Measurements from ENCODE around the gene SYNPR. TPM values are rescaled to one million over a fixed set of nuclear protein-coding genes. Genes with fewer than 3 reads are reported as not detected.

Gene SYNPR
- total RNA-seq, 1 donor from 2014 or later = not detected

DNA sequence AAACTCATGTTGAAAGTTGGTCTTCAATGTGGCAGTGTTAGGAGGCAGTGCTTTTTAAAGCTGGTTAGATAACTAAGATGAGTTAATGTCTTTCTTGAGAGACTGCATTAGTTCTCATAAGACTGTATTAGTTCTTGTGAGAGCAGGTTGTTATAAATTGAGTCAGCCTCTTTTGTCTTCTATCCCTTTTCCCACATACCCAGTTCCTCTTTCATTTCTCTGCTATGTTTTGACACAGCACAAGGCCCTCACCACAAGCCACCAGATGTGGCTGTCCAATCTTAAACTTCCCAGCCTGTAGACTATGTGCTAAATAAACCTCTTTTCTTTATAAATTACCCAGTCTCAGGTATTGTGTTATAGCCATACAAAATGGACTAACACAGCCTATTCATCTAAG is 279.8 kb downstream of the SYNPR start:
- Mint-ChIP-seq H3K36me3 (ENCODE audit: low read depth) (no peaks in the 10 kb centered on the region), H3K27me3 (ENCODE audit: low read depth) (no peaks in the 10 kb centered on the region), H3K27ac (ENCODE audit: unreplicated experiment) (no peak overlapping the region), H3K4me1 (no peaks in the 10 kb centered on the region), H3K9me3 (peaks cover 3% of the 10 kb centered on the region), H3K4me3 (no peak overlapping the region)
- DNase-seq (ENCODE audit: low read depth, low spot score) = no peak
- TF ChIP-seq, protein P1, sequence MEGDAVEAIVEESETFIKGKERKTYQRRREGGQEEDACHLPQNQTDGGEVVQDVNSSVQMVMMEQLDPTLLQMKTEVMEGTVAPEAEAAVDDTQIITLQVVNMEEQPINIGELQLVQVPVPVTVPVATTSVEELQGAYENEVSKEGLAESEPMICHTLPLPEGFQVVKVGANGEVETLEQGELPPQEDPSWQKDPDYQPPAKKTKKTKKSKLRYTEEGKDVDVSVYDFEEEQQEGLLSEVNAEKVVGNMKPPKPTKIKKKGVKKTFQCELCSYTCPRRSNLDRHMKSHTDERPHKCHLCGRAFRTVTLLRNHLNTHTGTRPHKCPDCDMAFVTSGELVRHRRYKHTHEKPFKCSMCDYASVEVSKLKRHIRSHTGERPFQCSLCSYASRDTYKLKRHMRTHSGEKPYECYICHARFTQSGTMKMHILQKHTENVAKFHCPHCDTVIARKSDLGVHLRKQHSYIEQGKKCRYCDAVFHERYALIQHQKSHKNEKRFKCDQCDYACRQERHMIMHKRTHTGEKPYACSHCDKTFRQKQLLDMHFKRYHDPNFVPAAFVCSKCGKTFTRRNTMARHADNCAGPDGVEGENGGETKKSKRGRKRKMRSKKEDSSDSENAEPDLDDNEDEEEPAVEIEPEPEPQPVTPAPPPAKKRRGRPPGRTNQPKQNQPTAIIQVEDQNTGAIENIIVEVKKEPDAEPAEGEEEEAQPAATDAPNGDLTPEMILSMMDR (conservative IDR thresholded peaks at IDR 0.05) = no peak

DNA sequence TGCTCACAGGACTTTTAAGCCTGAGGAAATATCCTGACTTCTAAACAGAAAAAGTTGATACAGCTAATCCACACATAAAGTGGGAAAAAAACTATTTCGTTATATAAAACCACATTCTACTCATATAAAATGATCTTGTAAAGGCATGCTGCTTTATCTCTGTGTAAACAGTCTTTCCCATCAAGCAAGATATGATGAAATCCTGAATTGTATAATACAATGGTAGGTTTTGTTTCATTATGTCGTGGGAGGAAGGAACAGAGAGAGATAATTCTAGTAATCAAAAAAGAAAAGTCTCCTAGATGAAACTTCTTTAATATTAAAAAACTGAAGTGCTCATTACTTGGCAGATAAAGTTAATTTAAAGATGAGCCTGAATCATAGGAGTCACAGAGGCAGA is 281.8 kb downstream of the SYNPR start:
- H3K9me3 Mint-ChIP-seq = no peaks in the 10 kb centered on the region
- H3K27me3 Mint-ChIP-seq (ENCODE audit: low read depth) = no peaks in the 10 kb centered on the region
- H3K4me1 Mint-ChIP-seq = no peaks in the 10 kb centered on the region
- no peak for DNase-seq (ENCODE audit: low read depth, low spot score)
- H3K4me3 Mint-ChIP-seq = no peak overlapping the region
- H3K27ac Mint-ChIP-seq (ENCODE audit: unreplicated experiment) = no peak overlapping the region
- TF ChIP-seq, protein P1 (conservative IDR thresholded peaks at IDR 0.05) = no peak
- no peaks in the 10 kb centered on the region for H3K36me3 Mint-ChIP-seq (ENCODE audit: low read depth)

DNA sequence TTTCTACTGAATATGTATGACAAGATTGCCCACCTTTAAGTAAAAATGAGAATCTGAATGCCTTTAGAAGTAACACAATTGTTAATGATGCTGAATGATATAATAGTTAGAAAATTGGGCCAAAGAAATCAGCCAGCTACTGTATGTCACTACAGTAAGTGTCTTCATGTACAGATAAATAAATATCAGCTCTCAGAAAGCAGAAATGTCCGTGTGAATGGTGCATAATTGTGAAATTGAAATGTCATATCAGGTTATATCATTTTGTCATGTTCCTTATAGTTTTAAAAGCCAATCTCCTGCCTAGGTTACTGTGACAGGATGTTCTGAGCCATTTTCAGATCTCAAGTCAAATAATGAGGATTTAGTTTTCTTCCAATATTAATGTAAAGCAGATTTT is 283.8 kb downstream of the SYNPR start:
- Mint-ChIP-seq H3K4me3 (no peak overlapping the region), H3K9me3 (no peaks in the 10 kb centered on the region), H3K36me3 (ENCODE audit: low read depth) (no peaks in the 10 kb centered on the region), H3K27me3 (ENCODE audit: low read depth) (no peaks in the 10 kb centered on the region), H3K4me1 (no peaks in the 10 kb centered on the region), H3K27ac (ENCODE audit: unreplicated experiment) (no peak overlapping the region)
- no peak for DNase-seq (ENCODE audit: low read depth, low spot score)
- TF ChIP-seq, protein P1 (conservative IDR thresholded peaks at IDR 0.05) = no peak

DNA sequence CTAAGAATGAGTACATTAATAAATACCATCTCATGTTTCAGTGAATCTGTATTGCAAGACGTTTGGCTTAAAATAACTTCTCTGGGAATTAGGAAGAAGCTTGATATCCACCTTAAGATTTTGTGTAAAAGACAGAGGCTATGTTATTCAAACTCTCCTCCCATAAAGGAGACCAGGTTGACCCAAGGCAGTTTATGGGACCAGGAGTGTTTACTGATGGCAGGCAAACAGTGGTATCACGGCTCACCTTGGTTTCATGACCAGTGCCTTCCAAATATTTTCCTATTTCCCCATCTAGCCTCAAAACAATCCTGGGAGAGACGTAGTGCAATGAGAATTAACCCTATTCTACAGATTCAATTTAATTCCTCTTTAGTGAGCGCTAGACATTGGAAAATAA is 284.2 kb downstream of the SYNPR start:
- Mint-ChIP-seq H3K4me3 (no peak overlapping the region), H3K27ac (ENCODE audit: unreplicated experiment) (no peak overlapping the region)
- no peak for DNase-seq (ENCODE audit: low read depth, low spot score)

DNA sequence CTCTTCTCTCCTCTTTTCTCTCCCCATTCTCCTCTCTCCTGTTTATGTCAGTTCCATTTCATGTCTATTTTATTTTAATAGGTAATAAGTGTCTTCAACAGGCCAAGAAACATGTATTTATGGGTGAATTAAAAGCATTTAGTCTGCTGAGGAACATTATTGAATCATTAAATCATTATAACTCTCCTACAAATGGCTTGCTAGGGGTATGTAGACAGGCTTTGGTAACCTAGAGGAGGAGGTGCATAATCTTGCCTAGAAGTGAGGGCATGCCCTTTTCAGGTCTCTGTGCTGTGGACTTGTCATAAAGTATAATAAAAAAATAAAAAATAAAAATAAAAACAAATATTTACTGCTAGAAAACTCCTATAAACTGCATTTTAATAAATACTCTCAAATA is 285.5 kb downstream of the SYNPR start:
- Mint-ChIP-seq H3K4me3 (no peak overlapping the region), H3K27me3 (ENCODE audit: low read depth) (no peaks in the 10 kb centered on the region), H3K9me3 (no peaks in the 10 kb centered on the region), H3K27ac (ENCODE audit: unreplicated experiment) (no peak overlapping the region), H3K36me3 (ENCODE audit: low read depth) (no peaks in the 10 kb centered on the region), H3K4me1 (no peaks in the 10 kb centered on the region)
- DNase-seq (ENCODE audit: low read depth, low spot score) = no peak
- TF ChIP-seq, protein P1 (conservative IDR thresholded peaks at IDR 0.05) = no peak

More for the DNA sequence above, 284.2 kb downstream of the SYNPR start:
- no peaks in the 10 kb centered on the region for H3K27me3 Mint-ChIP-seq (ENCODE audit: low read depth)
- H3K4me1 Mint-ChIP-seq = no peaks in the 10 kb centered on the region
- no peaks in the 10 kb centered on the region for H3K9me3 Mint-ChIP-seq
- TF ChIP-seq, protein P1 (conservative IDR thresholded peaks at IDR 0.05) = no peak
- H3K36me3 Mint-ChIP-seq (ENCODE audit: low read depth) = no peaks in the 10 kb centered on the region

DNA sequence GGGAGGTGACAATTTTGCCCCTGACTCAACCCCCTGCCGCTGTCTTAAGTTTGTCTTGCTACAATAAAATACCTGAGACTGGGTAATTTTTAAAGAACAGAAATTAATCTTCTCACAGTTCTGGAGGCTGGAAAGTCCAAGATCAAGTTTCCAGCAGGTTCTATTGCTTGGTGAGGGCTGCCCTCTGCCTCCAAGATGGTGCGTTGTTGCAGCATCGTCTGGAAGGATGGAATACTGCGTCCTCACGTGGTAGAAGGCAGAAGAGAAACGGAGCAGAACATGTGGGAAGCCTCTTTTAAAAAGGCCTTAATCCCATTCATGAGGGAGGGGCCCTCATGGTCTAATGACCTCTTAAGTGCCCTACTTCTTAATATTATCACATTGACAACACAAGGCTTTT is 287.1 kb downstream of the SYNPR start:
- DNase-seq (ENCODE audit: low read depth, low spot score) = no peak
- Mint-ChIP-seq H3K4me1 (no peaks in the 10 kb centered on the region), H3K4me3 (no peak overlapping the region), H3K36me3 (ENCODE audit: low read depth) (no peaks in the 10 kb centered on the region), H3K9me3 (peaks cover 1% of the 10 kb centered on the region), H3K27me3 (ENCODE audit: low read depth) (no peaks in the 10 kb centered on the region), H3K27ac (ENCODE audit: unreplicated experiment) (no peak overlapping the region)
- TF ChIP-seq, protein P1 (conservative IDR thresholded peaks at IDR 0.05) = no peak

Measured in neural crest cell (in vitro differentiated cells).